ENCODE results near the gene KLRD1. TPM values are rescaled to one million over a fixed set of nuclear protein-coding genes. Genes with fewer than 3 reads are reported as not detected.

The KLRD1 gene
- total and polyA plus RNA-seq, 2 of the 4 experiments (the other 2 are of a cell fraction) = under 0.01 TPM

GRCh38 chr12:10362828-10363657, 55.4 kb downstream of the KLRD1 start (continued):
- no peak for TF ChIP-seq RAD21 (IDR thresholded peaks at IDR 0.05; ENCODE audit: low read length)

DNA sequence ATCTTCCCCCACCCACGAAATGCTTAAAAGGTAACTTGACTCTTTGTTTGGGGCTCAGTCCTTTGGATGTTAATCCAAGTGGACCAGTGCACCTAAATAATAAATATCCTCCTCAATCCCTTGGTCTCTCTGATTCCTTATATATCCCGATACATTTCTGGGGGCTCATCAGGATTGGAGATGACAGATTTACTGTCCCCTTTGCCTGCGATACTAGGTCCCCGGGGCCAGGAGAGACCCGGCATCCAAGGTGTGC, 55.9 kb downstream of the KLRD1 start:
- TF ChIP-seq NFE2L2 (IDR thresholded peaks at IDR 0.05; ENCODE audit: low read depth, low read length) = no peak
- no peak for TF ChIP-seq RAD21 (IDR thresholded peaks at IDR 0.05; ENCODE audit: low read length)
- Histone ChIP-seq H3K4ac (ENCODE audit: low read depth, low read length) (peak overlapping the region; percentile 92), H2BK120ac (ENCODE audit: low read depth, low read length) (peak overlapping the region; percentile 94), H3K9ac (ENCODE audit: low read depth, low read length) (peak overlapping the region; percentile 87), H3K79me1 (ENCODE audit: low read depth in 1 of 2, low read length in 2 of 2) (no peaks in the 10 kb centered on the region), H3K56ac (ENCODE audit: extremely low read depth, insufficient read depth, low read length) (no peak overlapping the region), H3K4me1 (ENCODE audit: control insufficient read depth, insufficient read depth, low read length) (peaks cover 24% of the 10 kb centered on the region), H3K9me3 (ENCODE audit: control insufficient read depth, insufficient read depth, low read length) (no peaks in the 10 kb centered on the region), H3K4me2 (ENCODE audit: low read depth, low read length) (peak overlapping the region; percentile 95), H2BK15ac (ENCODE audit: low read depth, low read length) (peak overlapping the region; percentile 97; the same call in 2 of the 3 replicates), H3K18ac (ENCODE audit: low read depth, low read length) (peak overlapping the region; percentile 83), H4K8ac (ENCODE audit: low read depth in 2 of 2, low read length in 2 of 2) (peak overlapping the region; percentile 95 to 96), H4K5ac (ENCODE audit: low read depth, low read length) (peak overlapping the region; percentile 99), H2BK20ac (ENCODE audit: low read depth, low read length) (peak overlapping the region; percentile 5; the same call in 1 of the 2 replicates), H2AFZ (replicated peaks; ENCODE audit: low read length, poor library complexity) (peak overlapping the region; percentile 92), H2AK5ac (ENCODE audit: low read depth, low read length) (peak overlapping the region; percentile 31; the same call in 1 of the 2 replicates), H3K27me3 (ENCODE audit: control insufficient read depth, insufficient read depth, low read length) (no peaks in the 10 kb centered on the region), H4K20me1 (ENCODE audit: insufficient read depth, low read length) (no peaks in the 10 kb centered on the region), H2BK5ac (ENCODE audit: low read depth, low read length, poor library complexity, severe bottlenecking) (peak overlapping the region; percentile 75), H3K36me3 (ENCODE audit: control insufficient read depth, insufficient read depth, low read length) (no peaks in the 10 kb centered on the region), H3K23ac (ENCODE audit: low read depth, low read length) (0 out of 2 replicates have a peak overlapping the region, but pooled peaks have one; percentile 86), H3K27ac (ENCODE audit: insufficient read depth, low read length) (peak overlapping the region; percentile 82), H3K14ac (replicated peaks; ENCODE audit: low read depth, low read length) (no peak overlapping the region; the same call in 1 of the 2 replicates), H4K91ac (ENCODE audit: insufficient read depth, low read depth, low read length) (peak overlapping the region; percentile 97), H3K4me3 (ENCODE audit: insufficient read depth, low read depth, low read length) (no peak overlapping the region), H3K9me1 (ENCODE audit: insufficient read depth, low read length) (no peaks in the 10 kb centered on the region), H2AK9ac (replicated peaks; ENCODE audit: low read depth, low read length, poor library complexity) (peak overlapping the region; percentile 31)
- dilution Hi-C loops (cut with HindIII; ENCODE audit: low sequenced_read_pairs, unreplicated experiment) (no loop called here), in situ Hi-C loops (cut with MboI; ENCODE audit: low sequenced_read_pairs) (no loop called here), intact Hi-C loops (cut with micrococcal nuclease) (no loop called here)
- ChIA-PET POLR2A (ENCODE audit: unreplicated experiment) (no interaction called here), CTCF (no interaction called here)
- WGBS, 2 experiments (ENCODE audit: extremely low coverage in 2 of 2, insufficient read length in 1 of 2) = 40% methylated on average over 2 of the region's 5 CpGs; no CpG with 5 or more reads in 1 of the 2 experiments
- no TSS peak for BruUV-seq (replicated peaks)
- DNase-seq = no peak
- ATAC-seq (ENCODE audit: low read depth) = no peak
